ENCODE data around the gene NOTCH3. TPM values are rescaled to one million over a fixed set of nuclear protein-coding genes. Genes with fewer than 3 reads are reported as not detected.

Gene NOTCH3
- total RNA-seq, 1 experiment from 2014 or later, result 39.4 TPM

DNA sequence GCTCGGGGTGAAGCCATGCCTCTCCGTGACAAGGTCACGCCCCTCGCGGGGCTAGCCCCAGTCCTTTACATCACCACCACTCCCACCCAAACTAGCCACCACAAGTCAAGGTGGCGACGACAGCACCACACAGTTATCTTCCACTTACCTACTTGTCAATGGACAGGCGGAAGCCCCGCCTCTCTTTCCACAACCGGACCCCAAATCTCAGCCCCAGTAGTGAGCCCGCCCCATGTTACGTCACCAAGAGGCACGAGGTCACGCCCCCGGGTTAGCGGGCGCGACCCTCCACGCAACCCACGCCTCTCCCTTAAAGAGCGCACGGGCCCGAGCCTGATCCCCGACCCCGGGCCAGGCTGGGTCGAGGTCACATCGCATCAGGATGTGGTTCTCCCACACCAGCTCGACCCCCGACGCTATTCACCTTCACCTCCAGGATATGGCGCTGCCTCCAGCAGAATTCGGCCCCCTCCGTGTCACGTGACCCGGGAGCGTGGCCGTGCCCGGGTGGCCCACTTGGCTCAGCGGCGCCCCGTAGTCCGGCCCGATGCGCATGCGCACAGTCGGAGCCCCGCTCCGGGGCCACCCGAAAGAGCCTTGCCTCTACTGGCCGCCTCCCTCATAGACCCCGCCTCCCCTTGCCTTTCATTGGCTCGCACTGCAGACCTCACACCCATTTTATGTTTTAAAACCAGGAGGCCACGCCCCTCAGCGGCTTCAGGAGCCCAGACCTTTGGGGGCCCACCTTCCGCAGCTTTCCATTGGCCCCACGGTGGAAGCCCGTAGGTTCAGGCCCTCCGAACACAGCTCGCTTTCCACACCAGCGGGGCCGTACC is 75.3 kb downstream of the NOTCH3 start (continued):
- TF ChIP-seq, protein P1, sequence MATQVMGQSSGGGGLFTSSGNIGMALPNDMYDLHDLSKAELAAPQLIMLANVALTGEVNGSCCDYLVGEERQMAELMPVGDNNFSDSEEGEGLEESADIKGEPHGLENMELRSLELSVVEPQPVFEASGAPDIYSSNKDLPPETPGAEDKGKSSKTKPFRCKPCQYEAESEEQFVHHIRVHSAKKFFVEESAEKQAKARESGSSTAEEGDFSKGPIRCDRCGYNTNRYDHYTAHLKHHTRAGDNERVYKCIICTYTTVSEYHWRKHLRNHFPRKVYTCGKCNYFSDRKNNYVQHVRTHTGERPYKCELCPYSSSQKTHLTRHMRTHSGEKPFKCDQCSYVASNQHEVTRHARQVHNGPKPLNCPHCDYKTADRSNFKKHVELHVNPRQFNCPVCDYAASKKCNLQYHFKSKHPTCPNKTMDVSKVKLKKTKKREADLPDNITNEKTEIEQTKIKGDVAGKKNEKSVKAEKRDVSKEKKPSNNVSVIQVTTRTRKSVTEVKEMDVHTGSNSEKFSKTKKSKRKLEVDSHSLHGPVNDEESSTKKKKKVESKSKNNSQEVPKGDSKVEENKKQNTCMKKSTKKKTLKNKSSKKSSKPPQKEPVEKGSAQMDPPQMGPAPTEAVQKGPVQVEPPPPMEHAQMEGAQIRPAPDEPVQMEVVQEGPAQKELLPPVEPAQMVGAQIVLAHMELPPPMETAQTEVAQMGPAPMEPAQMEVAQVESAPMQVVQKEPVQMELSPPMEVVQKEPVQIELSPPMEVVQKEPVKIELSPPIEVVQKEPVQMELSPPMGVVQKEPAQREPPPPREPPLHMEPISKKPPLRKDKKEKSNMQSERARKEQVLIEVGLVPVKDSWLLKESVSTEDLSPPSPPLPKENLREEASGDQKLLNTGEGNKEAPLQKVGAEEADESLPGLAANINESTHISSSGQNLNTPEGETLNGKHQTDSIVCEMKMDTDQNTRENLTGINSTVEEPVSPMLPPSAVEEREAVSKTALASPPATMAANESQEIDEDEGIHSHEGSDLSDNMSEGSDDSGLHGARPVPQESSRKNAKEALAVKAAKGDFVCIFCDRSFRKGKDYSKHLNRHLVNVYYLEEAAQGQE (IDR thresholded peaks at IDR 0.05; ENCODE audit: low read depth), result no peak
- TF ChIP-seq RAD21 (IDR thresholded peaks at IDR 0.05; ENCODE audit: low read depth) (no peak), ELF1 (IDR thresholded peaks at IDR 0.05; ENCODE audit: borderline replicate concordance, low read depth) (no peak), EGR1 (IDR thresholded peaks at IDR 0.05; ENCODE audit: low read depth) (peak; percentile 76)

DNA sequence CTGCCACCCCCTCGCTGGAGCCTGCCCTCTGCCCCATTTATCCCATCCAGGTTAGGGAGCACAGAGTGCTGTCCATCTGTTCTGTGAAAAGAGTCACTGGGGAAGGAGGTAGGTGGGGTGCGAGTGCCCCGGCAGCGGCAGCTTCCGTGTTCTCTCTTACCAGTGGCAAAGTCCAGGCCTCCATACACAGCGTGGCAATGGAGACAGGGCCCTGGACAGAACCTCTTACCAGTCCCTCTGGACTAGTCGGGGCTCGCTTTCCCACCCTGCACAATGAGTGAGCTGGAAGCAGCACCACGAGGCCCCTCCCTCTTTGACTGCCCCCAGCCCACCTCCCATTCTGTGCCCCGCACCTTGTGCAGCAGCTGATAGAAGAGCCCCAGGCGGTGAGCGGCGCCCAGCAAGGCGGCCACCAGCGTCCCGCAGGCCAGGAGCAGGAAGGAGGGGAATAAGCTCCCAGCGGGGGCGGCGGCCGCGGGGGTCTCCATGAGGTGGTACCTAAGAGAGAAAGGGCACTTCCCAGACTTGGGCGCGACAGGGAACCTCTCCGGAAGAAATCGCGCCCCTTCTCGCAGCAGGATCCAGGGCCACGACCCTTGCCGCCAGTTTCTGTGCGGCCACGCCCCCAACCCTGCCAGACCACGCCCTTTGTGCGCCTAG is 76.1 kb downstream of the NOTCH3 start:
- H3K9ac ChIP-seq (ENCODE audit: low read length), result peak overlapping the region; percentile 94
- ATAC-seq (peak; percentile 6), DNase-seq (ENCODE audit: low read depth, low spot score) (no peak)
- no peaks in the 10 kb centered on the region for H3K9me3 ChIP-seq (ENCODE audit: control insufficient read depth in 1 of 2, insufficient read depth in 1 of 2, low read depth in 1 of 2, low read length in 2 of 2)
- no peak overlapping the region for H2AFZ ChIP-seq (ENCODE audit: low read depth, low read length, poor library complexity, severe bottlenecking)
- peaks cover 11 to 12% of the 10 kb centered on the region in 2 experiments for H3K36me3 ChIP-seq (ENCODE audit: control insufficient read depth in 1 of 2, insufficient read depth in 2 of 2, low read length in 2 of 2)
- H4K20me1 ChIP-seq (ENCODE audit: insufficient read depth), result no peaks in the 10 kb centered on the region
- CTCF ChIA-PET, result interaction anchor here (0.8 kb wide), 1 partner anchor 53 kb away, joined by 3 read pairs; no protein-coding TSS in a partner anchor
- H3K4me3 ChIP-seq (replicated peaks in 1 of 2; ENCODE audit: low read depth in 1 of 2, low read length in 2 of 2), result peak overlapping the region; percentile 82 to 90
- no TSS peak for BruUV-seq (replicated peaks)
- intact Hi-C loops (cut with micrococcal nuclease), result no loop called here
- POLR2A ChIA-PET, result interaction anchor here (0.5 to 1.2 kb wide), 2 partner anchors 12 to 1036 kb away, joined by 3 to 4 read pairs; no protein-coding TSS in a partner anchor
- H3K79me2 ChIP-seq (ENCODE audit: insufficient read depth, low read length), result peaks cover 30% of the 10 kb centered on the region
- H3K4me2 ChIP-seq (ENCODE audit: low read length), result peak overlapping the region; percentile 97
- H3K27me3 ChIP-seq (ENCODE audit: insufficient read depth, low read length), result no peaks in the 10 kb centered on the region
- H3K27ac ChIP-seq (ENCODE audit: low read depth, low read length), result peak overlapping the region; percentile 76
- H3K9me2 ChIP-seq (ENCODE audit: insufficient read depth), result no peaks in the 10 kb centered on the region
- peaks cover 7 to 21% of the 10 kb centered on the region in 2 experiments; a peak in 3 of 4 replicates for H3K4me1 ChIP-seq (ENCODE audit: control insufficient read depth in 1 of 2, insufficient read depth in 2 of 2, low read length in 2 of 2)
- RAD21 ChIA-PET (ENCODE audit: low non-redundant PET in 1 of 2, low total read pairs in 2 of 2, uncharacterized antibody in 2 of 2, unreplicated experiment in 2 of 2), result no interaction called here
- TF ChIP-seq CEBPB (IDR thresholded peaks at IDR 0.05; ENCODE audit: low read depth), result no peak
- no peak for TF ChIP-seq SIN3A (IDR thresholded peaks at IDR 0.05; ENCODE audit: low read depth)
- TF ChIP-seq, protein P2, sequence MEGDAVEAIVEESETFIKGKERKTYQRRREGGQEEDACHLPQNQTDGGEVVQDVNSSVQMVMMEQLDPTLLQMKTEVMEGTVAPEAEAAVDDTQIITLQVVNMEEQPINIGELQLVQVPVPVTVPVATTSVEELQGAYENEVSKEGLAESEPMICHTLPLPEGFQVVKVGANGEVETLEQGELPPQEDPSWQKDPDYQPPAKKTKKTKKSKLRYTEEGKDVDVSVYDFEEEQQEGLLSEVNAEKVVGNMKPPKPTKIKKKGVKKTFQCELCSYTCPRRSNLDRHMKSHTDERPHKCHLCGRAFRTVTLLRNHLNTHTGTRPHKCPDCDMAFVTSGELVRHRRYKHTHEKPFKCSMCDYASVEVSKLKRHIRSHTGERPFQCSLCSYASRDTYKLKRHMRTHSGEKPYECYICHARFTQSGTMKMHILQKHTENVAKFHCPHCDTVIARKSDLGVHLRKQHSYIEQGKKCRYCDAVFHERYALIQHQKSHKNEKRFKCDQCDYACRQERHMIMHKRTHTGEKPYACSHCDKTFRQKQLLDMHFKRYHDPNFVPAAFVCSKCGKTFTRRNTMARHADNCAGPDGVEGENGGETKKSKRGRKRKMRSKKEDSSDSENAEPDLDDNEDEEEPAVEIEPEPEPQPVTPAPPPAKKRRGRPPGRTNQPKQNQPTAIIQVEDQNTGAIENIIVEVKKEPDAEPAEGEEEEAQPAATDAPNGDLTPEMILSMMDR (IDR thresholded peaks at IDR 0.05 in 2 of 3, conservative IDR thresholded peaks at IDR 0.05 in 1 of 3; ENCODE audit: borderline replicate concordance in 1 of 3, insufficient read depth in 1 of 3, low read depth in 2 of 3, low read length in 2 of 3), result no peak
- no peak for TF ChIP-seq JUND (IDR thresholded peaks at IDR 0.05)
- no peak for TF ChIP-seq ZNF274 (IDR thresholded peaks at IDR 0.05; ENCODE audit: low read depth, low read length)
- TF ChIP-seq CBX3 (IDR thresholded peaks at IDR 0.05; ENCODE audit: low read depth), result no peak
- no peak for TF ChIP-seq POLR2AphosphoS5 (IDR thresholded peaks at IDR 0.05; ENCODE audit: low read depth, low read length)
- TF ChIP-seq, protein P3, sequence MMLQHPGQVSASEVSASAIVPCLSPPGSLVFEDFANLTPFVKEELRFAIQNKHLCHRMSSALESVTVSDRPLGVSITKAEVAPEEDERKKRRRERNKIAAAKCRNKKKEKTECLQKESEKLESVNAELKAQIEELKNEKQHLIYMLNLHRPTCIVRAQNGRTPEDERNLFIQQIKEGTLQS (IDR thresholded peaks at IDR 0.05), result no peak
- TF ChIP-seq ZFX (IDR thresholded peaks at IDR 0.05), result no peak
- no peak for TF ChIP-seq SP1 (IDR thresholded peaks at IDR 0.05; ENCODE audit: low read depth)
- no peak for TF ChIP-seq EZH2phosphoT487 (IDR thresholded peaks at IDR 0.05; ENCODE audit: borderline replicate concordance)
- no peak for TF ChIP-seq TCF7L2 (IDR thresholded peaks at IDR 0.05; ENCODE audit: borderline replicate concordance, extremely low read depth, insufficient read depth, insufficient read length)
